Activated naive CD8-positive, alpha-beta T cell treated with anti-CD3 and anti-CD28 coated beads, Interleukin-2, amount 50 U/mL, for 24 hours (primary cell): Measurements from ENCODE around the gene EVPL.

Source experiments
- ATAC-seq: fragments of 150-1000 bp; cut with Tn5 transposase; one replicate; pipeline ENCODE4 v1.10.0; 2021
- DNase-seq: peaks from one replicate; pipeline ENCODE4 v3.0.0; 2021
- H3K27ac Mint-ChIP-seq: one replicate; pipeline ENCODE4 v1.8.0; 2021; ENCODE audit warnings: mild to moderate bottlenecking, mixed read lengths
- H3K27me3 Mint-ChIP-seq: one replicate; pipeline ENCODE4 v1.8.0; 2021; ENCODE audit warnings: mixed read lengths
- H3K36me3 Mint-ChIP-seq: one replicate; pipeline ENCODE4 v1.8.0; 2021; ENCODE audit warnings: low read depth, mixed read lengths
- H3K4me1 Mint-ChIP-seq: one replicate; pipeline ENCODE4 v1.8.0; 2021; ENCODE audit warnings: mixed read lengths
- H3K4me3 Mint-ChIP-seq: one replicate; pipeline ENCODE4 v1.8.0; 2021; ENCODE audit warnings: mild to moderate bottlenecking, moderate library complexity, mixed read lengths
- H3K9me3 Mint-ChIP-seq: one replicate; pipeline ENCODE4 v1.8.0; 2021; ENCODE audit warnings: mixed read lengths

EVPL gene

DNA sequence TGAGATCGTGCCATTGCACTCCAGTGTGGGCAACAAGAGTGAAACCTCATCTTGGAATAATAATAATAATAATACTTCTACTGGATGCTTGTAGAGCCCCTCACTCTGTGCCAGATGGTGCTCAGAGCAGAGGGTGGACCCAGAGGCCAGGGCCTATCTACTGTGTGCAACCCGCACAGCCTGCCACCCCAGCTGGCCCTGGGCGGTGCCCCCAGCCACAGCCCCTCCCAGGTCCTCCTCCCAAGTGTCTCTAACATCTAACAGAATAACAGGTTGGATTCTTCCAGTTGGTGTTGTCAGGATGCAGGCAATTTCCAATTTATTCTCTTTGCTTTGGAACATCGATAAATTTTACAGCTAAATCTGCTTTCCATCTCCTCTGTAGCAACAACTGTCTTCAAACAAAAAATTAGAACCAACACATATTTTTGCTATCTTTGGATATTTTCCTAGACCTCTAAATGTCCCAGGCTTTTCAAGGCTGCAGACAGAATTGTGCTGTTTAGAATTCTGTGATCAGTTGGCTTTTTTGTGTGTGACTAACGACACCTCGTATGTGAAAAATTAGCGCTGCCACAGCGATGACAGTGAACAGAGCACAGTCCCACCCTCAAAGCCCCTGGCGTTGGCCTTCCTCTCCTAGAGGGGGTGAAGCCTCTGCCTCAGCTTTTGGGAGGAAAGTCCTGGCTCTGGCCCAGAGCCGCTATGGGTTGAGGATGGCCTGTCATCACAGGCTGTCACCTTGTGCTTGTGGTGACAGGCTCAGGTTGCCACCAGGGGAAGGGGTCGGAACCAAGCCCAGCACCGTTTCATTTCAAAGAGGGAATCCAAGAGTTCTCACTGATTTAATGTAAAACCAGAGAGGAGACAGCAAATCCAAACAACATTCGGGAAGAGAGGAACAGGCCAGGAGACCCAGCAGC, 7.6 kb upstream of the EVPL start:
- no peak overlapping the region for H3K4me3 Mint-ChIP-seq
- H3K27ac Mint-ChIP-seq = no peak overlapping the region
- ATAC-seq (no peak), DNase-seq (no peak)
- H3K9me3 Mint-ChIP-seq = no peaks in the 10 kb centered on the region
- peaks cover 8% of the 10 kb centered on the region for H3K4me1 Mint-ChIP-seq
- peaks cover 17% of the 10 kb centered on the region for H3K36me3 Mint-ChIP-seq
- no peaks in the 10 kb centered on the region for H3K27me3 Mint-ChIP-seq

DNA sequence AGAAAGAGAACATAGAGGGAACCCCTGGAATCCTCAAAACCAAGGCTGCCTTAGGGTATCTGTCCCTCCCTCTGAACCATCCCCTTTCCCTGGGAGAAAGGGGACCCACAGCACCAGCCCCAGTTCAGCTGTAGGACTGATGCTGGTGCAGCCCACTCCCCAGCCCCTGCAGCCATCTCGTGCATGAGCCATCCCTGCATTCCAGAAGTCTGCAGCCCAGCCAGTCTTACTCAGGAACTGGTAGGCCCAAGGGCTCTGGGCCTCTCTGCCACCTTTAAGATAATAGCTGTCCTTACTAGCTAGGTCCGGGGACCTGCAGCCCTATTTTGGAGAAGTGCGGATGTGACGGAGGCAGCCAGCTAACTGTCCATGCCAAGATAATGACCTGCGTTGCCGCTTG, 6.0 kb upstream of the EVPL start:
- H3K27ac Mint-ChIP-seq = no peak overlapping the region
- peaks cover 2% of the 10 kb centered on the region for H3K36me3 Mint-ChIP-seq
- H3K9me3 Mint-ChIP-seq = no peaks in the 10 kb centered on the region
- DNase-seq = no peak
- no peak overlapping the region for H3K4me3 Mint-ChIP-seq
- ATAC-seq = no peak
- no peaks in the 10 kb centered on the region for H3K27me3 Mint-ChIP-seq
- peaks cover 16% of the 10 kb centered on the region for H3K4me1 Mint-ChIP-seq

DNA sequence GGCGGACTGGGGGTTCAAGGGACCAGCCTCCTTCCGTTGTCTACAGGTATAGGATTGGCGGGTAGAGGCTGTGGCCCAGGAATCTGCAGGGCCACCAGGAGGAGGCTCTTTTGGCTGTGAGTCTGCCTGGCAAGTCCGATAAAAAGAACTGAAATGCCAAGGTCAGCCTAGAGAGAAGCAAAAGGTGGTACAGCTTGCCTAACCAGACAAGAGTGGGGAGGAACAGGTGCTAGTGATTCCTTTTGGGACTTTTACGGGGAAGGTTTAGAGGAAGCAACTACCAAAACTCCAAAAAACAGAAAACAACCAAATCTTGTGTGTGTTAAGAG, 5.6 kb upstream of the EVPL start:
- peaks cover 16% of the 10 kb centered on the region for H3K4me1 Mint-ChIP-seq
- DNase-seq (no peak), ATAC-seq (no peak)
- no peaks in the 10 kb centered on the region for H3K27me3 Mint-ChIP-seq
- no peak overlapping the region for H3K4me3 Mint-ChIP-seq
- H3K36me3 Mint-ChIP-seq = no peaks in the 10 kb centered on the region
- no peaks in the 10 kb centered on the region for H3K9me3 Mint-ChIP-seq
- H3K27ac Mint-ChIP-seq = no peak overlapping the region

DNA sequence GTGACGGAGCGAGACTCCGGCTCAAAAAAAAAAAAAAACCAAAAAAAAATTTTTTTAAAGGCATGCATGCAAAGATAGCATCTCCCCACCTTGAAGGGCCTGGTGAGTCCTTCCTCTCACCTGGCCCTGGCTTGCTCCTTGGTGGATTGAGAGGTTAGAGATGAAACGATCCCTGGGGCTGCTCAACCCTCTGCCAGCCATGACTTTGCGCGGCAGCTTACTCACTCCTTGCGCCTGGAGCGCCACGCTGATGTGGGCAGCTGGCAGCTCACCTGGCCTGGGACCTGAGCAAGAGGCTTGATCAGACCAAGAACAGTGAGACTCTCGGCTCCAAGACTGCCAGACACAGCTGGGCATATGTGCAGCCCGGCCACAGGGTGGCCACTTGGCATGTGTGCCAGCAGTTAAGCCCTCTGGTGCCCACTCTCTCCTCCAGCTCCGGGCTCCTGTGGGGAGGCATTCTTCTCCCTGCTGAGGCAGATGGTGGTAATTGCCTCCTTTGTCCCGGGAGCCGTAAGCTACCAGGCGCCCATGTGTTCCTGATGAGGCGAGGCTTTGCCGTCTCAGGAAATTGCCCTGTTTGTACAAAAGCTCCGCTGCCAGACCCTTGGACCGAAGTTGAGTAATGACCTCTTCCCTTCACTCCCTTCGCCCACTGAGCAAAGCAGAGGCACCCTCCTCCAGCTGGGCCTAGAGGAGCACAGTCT, 5.1 kb upstream of the EVPL start:
- Mint-ChIP-seq H3K9me3 (no peaks in the 10 kb centered on the region), H3K27me3 (no peaks in the 10 kb centered on the region), H3K36me3 (no peaks in the 10 kb centered on the region), H3K4me3 (no peak overlapping the region), H3K27ac (no peak overlapping the region), H3K4me1 (peaks cover 16% of the 10 kb centered on the region)
- ATAC-seq = no peak
- no peak for DNase-seq

DNA sequence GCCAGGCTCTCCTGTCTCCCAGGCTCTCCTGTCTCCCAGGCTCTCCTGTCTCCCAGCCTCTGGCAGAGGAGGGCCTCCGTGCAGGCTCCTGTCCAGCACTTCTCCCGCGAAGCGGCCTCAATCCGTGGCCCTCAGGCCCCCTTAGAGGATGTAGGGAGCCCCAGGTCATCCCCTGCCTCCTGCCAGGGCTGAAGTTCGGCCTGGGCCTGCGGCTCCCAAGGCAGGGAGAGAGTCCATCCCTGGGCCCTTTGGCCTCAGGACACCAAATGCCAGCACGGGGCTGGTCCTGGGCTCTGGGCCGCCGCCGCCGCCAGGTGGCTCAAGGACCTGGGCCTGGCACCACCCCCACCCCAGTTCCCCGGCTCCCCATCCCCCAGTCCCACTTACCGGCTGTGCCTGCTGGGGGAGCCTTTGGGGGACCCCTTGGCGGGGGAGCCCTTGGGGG, 370 bp downstream of the EVPL start:
- H3K4me3 Mint-ChIP-seq = no peak overlapping the region
- H3K4me1 Mint-ChIP-seq = peaks cover 13% of the 10 kb centered on the region
- no peaks in the 10 kb centered on the region for H3K9me3 Mint-ChIP-seq
- H3K27ac Mint-ChIP-seq = no peak overlapping the region
- no peaks in the 10 kb centered on the region for H3K27me3 Mint-ChIP-seq
- ATAC-seq (no peak), DNase-seq (no peak)
- no peaks in the 10 kb centered on the region for H3K36me3 Mint-ChIP-seq

DNA sequence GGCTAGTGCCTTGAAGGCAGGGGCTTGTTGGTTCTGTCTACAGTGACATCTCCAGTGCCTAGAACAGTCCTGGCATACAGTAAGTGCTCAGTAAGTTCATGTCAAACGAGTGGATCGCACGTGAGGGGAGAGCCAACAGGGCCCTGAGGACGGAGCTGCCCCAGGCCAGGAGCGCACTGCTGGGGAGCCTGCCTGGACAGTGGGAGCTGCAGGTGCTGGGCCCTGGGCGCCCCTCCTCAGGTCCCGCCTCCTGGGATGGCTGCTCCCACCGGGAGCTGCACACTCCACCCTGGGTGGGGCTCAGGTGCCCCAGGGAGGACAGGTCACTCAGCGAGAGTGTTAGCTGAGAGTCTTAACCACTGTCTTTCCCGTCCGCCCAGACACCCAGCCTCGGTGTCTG, 1.8 kb downstream of the EVPL start:
- ATAC-seq (no peak), DNase-seq (no peak)
- H3K4me3 Mint-ChIP-seq = no peak overlapping the region
- no peaks in the 10 kb centered on the region for H3K9me3 Mint-ChIP-seq
- H3K27ac Mint-ChIP-seq = no peak overlapping the region
- H3K36me3 Mint-ChIP-seq = no peaks in the 10 kb centered on the region
- no peaks in the 10 kb centered on the region for H3K27me3 Mint-ChIP-seq
- peaks cover 13% of the 10 kb centered on the region for H3K4me1 Mint-ChIP-seq

DNA sequence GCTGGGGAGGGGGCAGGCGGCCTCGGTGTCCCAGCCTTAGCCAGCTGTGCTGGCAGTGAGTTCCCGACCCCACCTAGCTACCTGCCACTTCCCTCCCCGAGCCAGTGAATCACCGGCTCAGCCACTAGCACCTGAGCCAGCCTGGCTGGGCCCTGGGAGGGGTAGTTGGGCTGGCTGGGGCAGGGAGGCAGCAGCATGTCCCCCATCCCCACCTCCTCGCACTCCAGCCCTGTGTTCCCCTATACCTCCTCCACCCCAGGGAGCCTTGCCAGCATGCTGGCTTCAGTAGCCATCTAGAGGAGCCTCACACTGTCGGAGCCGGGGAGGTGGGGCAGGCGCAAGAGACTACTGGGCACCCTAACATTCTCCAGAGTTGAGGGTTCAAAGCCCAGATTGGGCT, 2.8 kb downstream of the EVPL start:
- H3K4me1 Mint-ChIP-seq = peaks cover 5% of the 10 kb centered on the region
- H3K9me3 Mint-ChIP-seq = no peaks in the 10 kb centered on the region
- no peak for DNase-seq
- no peaks in the 10 kb centered on the region for H3K27me3 Mint-ChIP-seq
- no peaks in the 10 kb centered on the region for H3K36me3 Mint-ChIP-seq
- no peak overlapping the region for H3K4me3 Mint-ChIP-seq
- ATAC-seq = no peak
- H3K27ac Mint-ChIP-seq = no peak overlapping the region

DNA sequence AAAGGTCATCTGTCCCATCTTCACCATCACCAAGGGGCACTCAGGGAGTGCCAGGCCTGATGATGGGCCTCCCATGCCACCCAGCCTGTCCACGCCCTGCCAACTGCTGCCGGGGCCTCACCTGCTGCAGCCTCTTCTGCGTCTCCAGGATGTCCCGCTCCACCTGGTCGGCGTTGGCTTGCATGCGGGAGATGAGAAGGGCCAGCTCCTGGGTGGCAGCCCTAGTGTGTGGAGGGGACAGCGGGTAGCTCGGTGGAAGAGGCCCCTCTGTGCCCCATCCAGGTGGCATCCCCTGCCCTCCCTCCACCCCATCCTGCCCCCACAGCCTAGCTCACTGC, 3.2 kb downstream of the EVPL start:
- Mint-ChIP-seq H3K27me3 (no peaks in the 10 kb centered on the region), H3K36me3 (no peaks in the 10 kb centered on the region), H3K4me1 (no peaks in the 10 kb centered on the region), H3K4me3 (no peak overlapping the region), H3K9me3 (no peaks in the 10 kb centered on the region), H3K27ac (no peak overlapping the region)
- ATAC-seq (no peak), DNase-seq (no peak)

DNA sequence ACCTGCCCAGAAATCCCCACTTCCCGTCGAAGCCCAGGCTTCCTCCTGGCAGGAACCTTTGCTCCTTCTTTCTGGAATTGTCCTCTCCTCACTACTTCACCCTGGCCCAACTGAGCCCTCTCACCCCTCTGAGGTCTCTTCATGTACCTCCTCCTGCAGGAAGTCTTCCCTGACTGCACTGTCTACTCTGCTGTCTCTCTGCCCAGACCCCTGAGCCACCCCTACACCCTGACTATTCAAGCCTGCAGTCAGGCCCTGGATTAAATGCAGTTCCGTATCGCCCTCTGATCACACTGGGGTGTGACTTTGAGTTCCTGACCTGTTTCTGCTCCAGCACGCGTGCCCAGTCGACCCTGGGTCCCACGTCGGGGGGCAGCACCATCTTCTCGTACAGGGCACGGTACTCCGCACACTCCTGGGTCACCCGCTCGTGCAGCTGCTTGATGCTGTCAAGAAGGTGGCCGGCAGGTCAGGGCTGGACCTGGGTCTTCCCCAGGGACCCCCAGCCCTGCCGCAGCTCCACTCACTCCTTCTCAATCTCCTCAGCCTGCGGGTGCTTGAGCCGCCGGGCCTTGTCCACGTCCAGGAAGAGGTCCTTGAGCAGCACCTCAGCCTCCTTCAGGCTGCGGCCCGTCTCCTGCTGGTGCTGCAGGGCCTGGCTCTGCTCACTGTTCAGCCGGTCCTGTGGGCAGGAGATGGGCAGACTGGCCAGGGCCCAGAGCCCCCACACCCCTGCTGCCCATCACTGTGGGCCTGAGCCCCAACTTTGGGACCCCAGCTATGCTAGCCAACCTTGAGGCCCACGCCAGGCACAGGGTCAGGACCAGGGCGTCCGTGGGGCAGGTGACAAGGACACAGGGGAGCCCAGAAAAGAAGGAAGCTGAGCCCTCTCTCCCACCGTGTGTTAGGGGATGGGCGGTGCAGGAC, 3.9 kb downstream of the EVPL start:
- no peaks in the 10 kb centered on the region for H3K27me3 Mint-ChIP-seq
- H3K4me3 Mint-ChIP-seq = no peak overlapping the region
- H3K27ac Mint-ChIP-seq = no peak overlapping the region
- ATAC-seq (no peak), DNase-seq (no peak)
- H3K9me3 Mint-ChIP-seq = no peaks in the 10 kb centered on the region
- no peaks in the 10 kb centered on the region for H3K36me3 Mint-ChIP-seq
- no peaks in the 10 kb centered on the region for H3K4me1 Mint-ChIP-seq

DNA sequence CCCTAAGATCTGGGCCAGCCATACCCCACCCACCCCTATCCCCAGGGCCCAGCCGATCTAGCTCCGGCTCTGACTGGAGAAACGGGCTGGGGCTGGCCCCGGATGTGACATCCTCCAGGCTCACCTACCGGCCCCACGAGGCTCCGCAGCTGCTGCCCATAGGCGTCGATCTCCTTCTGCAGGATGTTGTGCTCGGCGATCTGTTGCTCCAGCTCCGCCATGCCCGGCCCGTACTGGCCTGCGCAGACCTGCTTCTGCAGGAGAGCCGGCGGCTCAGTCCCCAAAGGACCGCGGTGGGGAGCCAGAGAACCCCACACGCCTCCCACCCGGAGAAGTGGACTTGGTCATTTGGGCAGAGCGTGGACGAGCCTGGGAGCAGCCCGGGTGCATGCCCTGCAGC, 4.8 kb downstream of the EVPL start:
- Mint-ChIP-seq H3K4me1 (no peaks in the 10 kb centered on the region), H3K27ac (no peak overlapping the region), H3K4me3 (no peak overlapping the region), H3K36me3 (no peaks in the 10 kb centered on the region), H3K27me3 (no peaks in the 10 kb centered on the region), H3K9me3 (no peaks in the 10 kb centered on the region)
- DNase-seq (no peak), ATAC-seq (no peak)

DNA sequence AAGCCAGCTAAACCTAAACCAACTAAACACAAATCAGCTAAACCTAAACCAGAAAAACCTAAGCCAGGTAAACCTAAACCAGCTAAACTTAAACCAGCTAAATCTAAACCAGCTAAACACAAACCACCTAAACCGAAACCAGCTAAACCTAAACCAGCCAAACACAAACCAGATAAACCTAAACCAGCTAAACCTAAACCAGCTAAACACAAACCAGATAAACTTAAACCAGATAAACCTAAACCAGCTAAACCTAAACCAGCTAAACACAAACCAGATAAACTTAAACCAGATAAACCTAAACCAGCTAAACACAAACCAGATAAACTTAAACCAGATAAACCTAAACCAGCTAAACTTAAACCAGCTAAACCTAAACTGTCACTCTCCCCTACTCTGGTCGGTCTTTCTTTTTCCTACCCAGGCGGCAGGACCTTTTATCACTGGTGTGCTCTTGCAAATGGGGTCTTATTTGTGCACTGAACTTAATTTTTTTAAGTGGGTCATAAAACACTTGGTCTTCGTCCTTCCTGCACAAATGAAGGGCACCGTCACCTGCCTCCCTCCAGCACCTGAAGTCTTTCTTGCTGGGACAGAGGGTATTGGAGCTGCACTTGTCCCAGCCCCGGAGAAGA, 7.2 kb downstream of the EVPL start:
- no peaks in the 10 kb centered on the region for H3K9me3 Mint-ChIP-seq
- no peaks in the 10 kb centered on the region for H3K27me3 Mint-ChIP-seq
- H3K27ac Mint-ChIP-seq = no peak overlapping the region
- no peaks in the 10 kb centered on the region for H3K4me1 Mint-ChIP-seq
- ATAC-seq (no peak), DNase-seq (no peak)
- no peaks in the 10 kb centered on the region for H3K36me3 Mint-ChIP-seq
- H3K4me3 Mint-ChIP-seq = no peak overlapping the region

DNA sequence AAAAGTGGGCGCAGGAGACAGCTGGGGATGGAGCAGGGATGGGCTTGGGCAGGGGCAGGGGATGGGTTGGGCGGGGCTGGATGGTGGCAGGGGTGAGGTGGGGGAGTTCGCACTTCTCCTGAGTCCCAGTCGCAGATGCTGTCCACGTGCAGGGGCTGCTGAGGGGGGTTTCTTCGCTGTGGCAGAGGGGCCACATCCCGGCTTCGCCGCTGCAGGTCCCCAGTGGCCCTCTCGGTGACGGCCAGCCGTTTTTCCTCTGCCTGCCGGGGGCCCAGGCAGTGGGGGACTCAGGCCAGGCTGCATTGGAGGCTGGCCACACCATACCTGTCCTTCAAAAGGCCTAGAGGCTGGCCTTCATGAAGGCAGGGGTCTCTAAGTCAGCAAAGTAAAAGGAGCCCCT, 8.3 kb downstream of the EVPL start:
- Mint-ChIP-seq H3K36me3 (no peaks in the 10 kb centered on the region), H3K9me3 (no peaks in the 10 kb centered on the region), H3K4me3 (no peak overlapping the region), H3K27ac (no peak overlapping the region), H3K27me3 (no peaks in the 10 kb centered on the region), H3K4me1 (peaks cover 4% of the 10 kb centered on the region)
- ATAC-seq = no peak
- DNase-seq = no peak

DNA sequence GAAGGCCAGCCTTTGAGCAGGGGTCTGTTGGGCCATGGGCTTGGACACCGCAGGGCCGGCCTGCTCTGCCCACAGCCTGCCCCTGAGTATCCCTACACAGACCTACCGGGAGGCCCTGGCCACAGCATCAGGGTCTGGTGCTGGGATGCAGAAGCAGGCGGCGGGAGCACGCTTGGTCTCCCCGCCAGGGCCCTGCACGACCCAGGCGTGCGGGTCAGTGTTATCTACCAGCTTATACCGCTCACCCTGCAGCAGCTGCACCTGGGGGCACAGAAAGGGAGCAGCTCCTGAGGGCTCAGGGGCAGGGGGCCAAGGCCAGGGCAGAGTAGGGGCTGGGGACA, 8.8 kb downstream of the EVPL start:
- DNase-seq = no peak
- Mint-ChIP-seq H3K36me3 (no peaks in the 10 kb centered on the region), H3K4me3 (no peak overlapping the region), H3K9me3 (no peaks in the 10 kb centered on the region), H3K27me3 (no peaks in the 10 kb centered on the region), H3K27ac (no peak overlapping the region), H3K4me1 (peaks cover 4% of the 10 kb centered on the region)
- ATAC-seq = no peak

DNA sequence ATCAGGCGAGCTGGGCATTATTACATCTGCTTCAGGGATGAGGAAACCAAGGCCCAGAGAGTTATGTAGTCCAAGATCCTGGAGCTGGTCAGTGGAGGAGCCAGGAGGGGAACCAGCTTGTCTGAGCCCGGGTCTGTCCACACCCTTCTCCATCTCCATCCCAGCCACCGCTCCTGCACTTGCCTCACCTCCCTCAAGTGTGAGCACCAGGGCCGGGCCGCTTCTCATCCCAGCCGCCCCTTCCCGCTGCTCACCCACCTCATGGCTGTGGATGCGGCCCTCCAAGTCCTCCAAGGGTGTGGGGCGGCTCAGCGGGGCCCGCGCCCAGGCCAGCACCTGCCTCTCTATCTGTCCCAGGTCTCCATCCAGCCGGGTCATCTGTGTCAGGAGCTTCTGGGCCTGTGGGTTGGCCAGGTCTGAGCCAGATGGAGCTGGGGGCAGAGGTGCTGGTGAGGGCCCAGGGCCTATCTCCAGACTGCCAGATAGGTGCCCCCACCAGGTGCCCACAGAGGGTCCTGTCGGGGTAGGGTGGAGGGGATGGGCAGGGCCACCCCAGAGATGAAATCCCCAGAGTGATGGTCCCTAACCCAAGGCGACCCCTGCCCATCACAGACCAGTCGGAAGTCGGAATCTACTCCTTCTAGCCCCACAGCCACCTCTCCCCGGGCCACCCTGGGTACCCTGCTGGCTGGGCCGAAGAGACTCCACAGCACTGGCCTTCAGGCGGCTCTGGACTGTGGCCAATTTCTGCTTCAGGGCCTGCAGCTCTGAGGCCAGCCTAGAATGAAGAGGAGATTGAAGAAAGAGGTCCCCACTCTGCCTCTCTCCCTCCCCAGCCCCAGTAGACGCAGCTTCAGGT, 9.4 kb downstream of the EVPL start:
- Mint-ChIP-seq H3K4me1 (peaks cover 4% of the 10 kb centered on the region), H3K9me3 (no peaks in the 10 kb centered on the region), H3K27ac (no peak overlapping the region), H3K27me3 (no peaks in the 10 kb centered on the region), H3K36me3 (no peaks in the 10 kb centered on the region), H3K4me3 (no peak overlapping the region)
- no peak for ATAC-seq
- no peak for DNase-seq
